ENCODE data around the gene P2RY13.

The P2RY13 gene

GRCh38 chr3:151329363-151329762 lies at the start of gene P2RY13:
Gene P2RY13 (minus strand): TSS chr3:151329549. CDS start chr3:151329528, 21 bp downstream.
- no peak for DNase-seq (ENCODE audit: low spot score)

GRCh38 chr3:151377768-151378385 lies 48.5 kb upstream of the P2RY13 start:
- no peak for DNase-seq (ENCODE audit: low spot score)

- no peak for DNase-seq (ENCODE audit: low spot score)
Measured at GRCh38 chr3:151372063-151372820, 42.9 kb upstream of the P2RY13 start.

DNA sequence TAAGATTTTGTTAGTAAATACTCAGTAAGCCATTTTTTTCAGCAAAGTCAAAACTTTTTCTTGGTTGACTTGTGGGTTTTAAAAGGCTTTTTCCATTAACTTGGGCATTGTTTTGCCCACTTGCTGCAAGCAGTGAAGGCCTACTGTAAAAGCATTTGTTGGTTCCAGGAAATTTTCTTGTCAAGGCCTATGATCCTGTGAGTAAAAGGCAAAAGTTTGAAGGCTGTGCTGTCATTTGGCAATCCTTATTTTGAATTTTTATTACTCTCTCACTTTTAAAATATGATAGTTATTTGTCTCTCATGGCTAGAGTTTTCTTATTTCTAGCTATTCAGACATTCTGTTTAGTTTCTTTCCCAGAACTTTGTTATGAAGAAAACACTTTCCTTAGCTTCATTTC lies 42.2 kb upstream of the P2RY13 start:
- DNase-seq (ENCODE audit: low spot score) = no peak

- DNase-seq (ENCODE audit: low spot score) = no peak
Measured at GRCh38 chr3:151367448-151367847, 38.1 kb upstream of the P2RY13 start.

GRCh38 chr3:151366993-151367392 lies 37.6 kb upstream of the P2RY13 start:
- no peak for DNase-seq (ENCODE audit: low spot score)

- DNase-seq (ENCODE audit: low spot score) = no peak
Measured at GRCh38 chr3:151362751-151363174, 33.4 kb upstream of the P2RY13 start.

- DNase-seq (ENCODE audit: low spot score) = no peak
Measured at GRCh38 chr3:151357463-151357850, 28.1 kb upstream of the P2RY13 start.

DNA sequence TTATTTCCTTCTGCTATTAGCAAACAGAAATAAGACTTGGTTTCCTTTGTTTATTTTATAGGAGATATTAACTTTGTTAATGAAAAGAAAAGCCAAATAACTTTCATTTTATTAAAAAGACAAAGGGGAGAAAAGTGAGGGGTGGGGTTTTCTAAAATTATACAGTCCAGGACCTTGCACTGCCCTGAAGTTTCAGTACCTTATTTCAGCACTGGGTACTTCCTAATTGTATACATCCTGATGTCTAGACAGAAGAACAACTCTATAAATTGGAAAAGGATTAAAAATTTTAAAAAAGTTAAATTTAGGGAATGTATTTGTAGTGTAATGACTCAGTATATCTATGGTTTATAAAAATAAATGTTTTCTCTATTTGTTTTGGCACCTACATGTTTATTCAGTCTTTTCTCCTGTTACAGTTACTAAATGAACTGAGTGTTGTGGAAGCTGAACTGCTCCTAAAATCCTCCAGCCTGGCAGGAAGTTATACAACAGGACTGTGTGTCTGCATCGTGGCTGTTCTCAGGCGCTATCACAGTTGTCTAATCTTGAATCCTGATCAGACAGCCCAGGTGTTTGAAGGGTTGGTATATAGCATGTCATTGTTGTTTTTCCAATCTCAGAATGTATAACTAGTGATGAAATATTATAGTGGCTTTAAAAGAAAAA lies 27.6 kb upstream of the P2RY13 start:
- no peak for DNase-seq (ENCODE audit: low spot score)

- DNase-seq (ENCODE audit: low spot score) = no peak
Measured at GRCh38 chr3:151351648-151352047, 22.3 kb upstream of the P2RY13 start.

DNA sequence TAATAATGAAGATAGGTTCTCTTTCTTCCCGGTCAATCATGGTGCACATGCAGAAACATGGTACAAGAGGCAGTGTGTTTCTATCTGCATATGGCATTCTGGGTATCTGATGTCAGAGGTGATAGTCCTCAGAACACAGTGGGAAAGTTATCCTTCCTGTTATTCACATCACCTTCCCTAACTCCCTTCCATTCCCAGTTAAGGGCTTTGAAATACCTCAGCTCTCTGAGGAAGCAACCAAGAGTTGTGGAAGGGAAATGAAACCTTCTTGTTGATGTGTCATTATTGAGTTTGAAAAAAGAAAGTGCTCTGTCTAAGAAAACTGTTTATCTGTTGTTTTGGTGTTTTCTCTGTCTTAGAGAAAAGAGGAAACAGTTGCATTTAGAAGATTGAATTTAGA lies 21.9 kb upstream of the P2RY13 start:
- DNase-seq (ENCODE audit: low spot score) = no peak

- no peak for DNase-seq (ENCODE audit: low spot score)
Measured at GRCh38 chr3:151350656-151351055, 21.3 kb upstream of the P2RY13 start.

DNA sequence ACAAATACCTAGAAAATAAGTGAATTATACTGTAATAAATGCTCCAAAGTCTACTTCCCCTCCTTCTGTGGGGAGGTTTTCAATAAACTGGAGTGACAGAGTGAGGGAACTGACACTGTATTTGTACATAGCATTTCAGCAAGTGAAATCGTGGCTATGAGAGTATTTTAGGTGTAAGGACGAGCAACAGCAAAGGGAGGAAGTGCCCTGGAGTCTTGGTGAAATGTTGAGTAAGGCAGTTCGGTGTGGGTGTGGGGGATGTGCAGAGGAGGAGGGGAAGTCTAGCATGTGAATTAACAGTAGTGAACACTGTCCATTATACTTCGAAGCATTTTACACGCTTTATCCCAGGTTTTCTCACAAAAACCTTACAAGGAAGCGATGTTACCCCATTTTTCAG lies 18.1 kb upstream of the P2RY13 start:
- no peak for DNase-seq (ENCODE audit: low spot score)

GRCh38 chr3:151346292-151346691 lies 16.9 kb upstream of the P2RY13 start:
- DNase-seq (ENCODE audit: low spot score) = no peak

DNA sequence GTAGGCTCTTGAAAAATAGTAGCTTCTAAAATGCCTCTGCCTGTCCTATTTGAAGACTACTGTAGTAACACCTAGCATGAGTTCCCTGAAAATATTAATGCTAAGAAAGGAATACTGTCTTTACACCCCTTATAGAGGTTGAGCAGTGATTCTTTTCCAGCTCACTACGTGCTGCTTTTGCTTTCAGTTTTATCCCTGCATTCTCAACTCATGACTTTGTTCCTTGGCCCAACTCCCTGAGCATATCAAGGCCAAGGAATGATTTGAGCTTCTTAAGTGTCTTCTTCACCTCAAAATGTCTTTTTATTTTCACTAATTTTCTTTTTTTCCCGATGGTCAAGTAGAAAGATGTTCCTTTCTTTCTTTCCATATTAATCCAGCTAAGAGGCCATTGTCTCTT lies 16.5 kb upstream of the P2RY13 start:
- no peak for DNase-seq (ENCODE audit: low spot score)

DNA sequence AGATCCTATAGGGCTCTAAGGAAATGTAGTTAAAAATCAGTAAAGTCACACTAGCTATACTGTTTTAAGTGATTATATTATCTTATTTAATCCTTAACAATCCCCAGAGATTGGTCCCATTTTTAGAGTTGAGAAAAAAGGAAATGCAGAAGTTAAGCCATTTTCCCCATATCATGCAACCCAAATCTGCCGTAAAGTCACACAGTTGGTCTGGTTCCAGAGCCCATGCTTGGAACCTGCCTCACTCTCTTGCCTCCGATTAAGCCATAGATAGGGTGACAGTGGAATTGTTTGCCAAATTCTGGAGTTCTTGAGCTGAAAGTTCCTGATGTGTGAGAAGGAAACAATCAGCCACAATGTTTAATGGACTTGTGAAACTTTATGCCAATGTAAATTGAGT lies 2.3 kb upstream of the P2RY13 start:
- DNase-seq (ENCODE audit: low spot score) = no peak

GRCh38 chr3:151330899-151331298 lies 1.6 kb upstream of the P2RY13 start:
- DNase-seq (ENCODE audit: low spot score) = no peak

DNA sequence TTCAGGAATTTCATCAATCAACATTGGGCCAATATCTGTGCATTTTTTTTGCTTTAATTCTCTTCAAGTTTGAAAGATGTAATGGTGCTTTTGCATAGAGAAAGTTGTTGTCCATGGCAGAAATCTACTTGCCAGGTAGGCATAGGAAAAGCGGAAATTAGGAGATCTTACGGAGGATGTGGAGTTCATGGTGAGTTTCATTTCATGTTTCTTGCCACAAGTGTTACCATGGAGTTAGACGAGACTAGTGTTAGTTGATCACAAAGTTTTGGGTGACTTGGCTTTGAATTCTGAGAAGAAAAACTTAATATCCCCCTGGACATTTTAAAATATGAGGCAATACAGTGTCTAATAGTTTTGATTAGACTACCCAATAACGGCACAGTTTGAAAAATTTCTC lies 1.0 kb upstream of the P2RY13 start:
- no peak for DNase-seq (ENCODE audit: low spot score)

GRCh38 chr3:151328298-151328995 lies 902 bp downstream of the P2RY13 start:
- DNase-seq (ENCODE audit: low spot score) = peak; percentile 48

- no peak for DNase-seq (ENCODE audit: low spot score)
Measured at GRCh38 chr3:151327571-151328198, 1.7 kb downstream of the P2RY13 start.

DNA sequence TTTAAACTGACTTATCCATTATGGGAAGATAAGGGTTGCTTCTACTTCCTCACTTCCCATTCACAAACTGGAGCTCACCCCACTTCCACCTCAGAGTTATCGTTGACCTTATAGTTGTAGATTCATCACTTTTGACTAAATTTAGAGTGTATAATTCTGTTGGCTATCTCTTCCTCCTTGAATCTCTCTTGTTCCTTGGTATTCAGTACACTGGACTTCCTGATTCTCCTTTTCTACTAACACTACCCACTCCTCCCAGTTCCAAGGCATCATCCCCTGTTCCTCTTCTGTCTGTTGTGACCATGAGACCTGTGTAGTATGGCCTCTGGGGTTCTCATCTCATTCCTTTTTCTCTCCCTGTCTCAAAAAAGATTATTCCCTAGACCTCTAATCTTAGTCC lies 6.8 kb downstream of the P2RY13 start:
- DNase-seq (ENCODE audit: low spot score) = no peak

GRCh38 chr3:151321526-151321925 lies 7.8 kb downstream of the P2RY13 start:
- DNase-seq (ENCODE audit: low spot score) = no peak
